H1 (cell line): ENCODE measurements around the gene SLC6A7. TPM values are rescaled to one million over a fixed set of nuclear protein-coding genes. Genes with fewer than 3 reads are reported as not detected.

Source experiments
- ATF2 ChIP-seq: IDR thresholded peaks from 2 replicates; pipeline ENCODE4 v1.6.1; 2012; ENCODE audit warnings: low read length, inconsistent platforms
- BRCA1 ChIP-seq: IDR thresholded peaks from 2 replicates; pipeline ENCODE4 v1.6.1; 2012; ENCODE audit warnings: low read depth, low read length, improper control_type of control experiment
- CHD2 ChIP-seq: IDR thresholded peaks from 2 replicates; pipeline ENCODE4 v1.6.1; 2012; ENCODE audit warnings: low read length, improper control_type of control experiment
- CHD7 ChIP-seq: fragments of 300-600 bp; sonication (generic); IDR thresholded peaks from 2 replicates; pipeline ENCODE4 v1.7.1; 2012; ENCODE audit warnings: low read length, moderate library complexity, mild to moderate bottlenecking, inconsistent platforms; ENCODE audit not compliant: insufficient replicate concordance
- KDM1A ChIP-seq: fragments of 200-600, 300-600 bp; sonication (generic); IDR thresholded peaks from 2 replicates; pipeline ENCODE4 v1.7.1; 2016; ENCODE audit warnings: mild to moderate bottlenecking, low read length, borderline replicate concordance
- RFX5 ChIP-seq: IDR thresholded peaks from 2 replicates; pipeline ENCODE4 v1.6.1; 2011; ENCODE audit warnings: low read depth, low read length, improper control_type of control experiment, borderline replicate concordance
- RNF2 ChIP-seq: fragments of 200-900, 300-1000 bp; sonication (generic); IDR thresholded peaks from 2 replicates; pipeline ENCODE4 v1.7.1; 2016; ENCODE audit warnings: borderline replicate concordance, low read depth, mild to moderate bottlenecking, antibody characterized with exemption, low read length; ENCODE audit not compliant: poor library complexity, severe bottlenecking; ENCODE audit errors: missing control alignments
- SRF ChIP-seq: IDR thresholded peaks from 2 replicates; pipeline ENCODE4 v1.6.1; 2011; ENCODE audit warnings: mild to moderate bottlenecking, low read depth, low read length, moderate library complexity
- TAF7 ChIP-seq: optimal IDR thresholded peaks from 2 replicates; pipeline ENCODE3; 2011; ENCODE audit warnings: low read depth, mild to moderate bottlenecking, inconsistent platforms, low read length, moderate library complexity, borderline replicate concordance
- polyA plus RNA-seq, 7 experiments: library from polyadenylated mRNA; depleted of rRNA in 3 of 7; stranded (reverse) in 5 of 7; unstranded in 2 of 7; fragments of >200 nt in 5 of 7; fragments of 200-250 nt in 2 of 7; gene quantifications; 1 replicate in 5 of 7; 2 replicates in 1 of 7; 4 replicates in 1 of 7; pipeline versions ENCODE4 v1.2.1 to v1.2.3, GENCODE V29; 2011 to 2013; ENCODE audit warnings: missing spikeins in 2 of 7, mixed read lengths in 2 of 7
- total RNA-seq: library from RNA; stranded (reverse); fragmentation: NEBNext Ultra II Directional; extraction: Animal tissue kit (Norgen Biotek cat#: 25700); gene quantifications from 2 replicates; pipeline ENCODE4 v1.2.1, GENCODE V29; 2021

Gene SLC6A7
- total and polyA plus RNA-seq, 2 of the 8 experiments (the other 6 are each of a cell fraction or from before 2014, with no cell fraction given) = 0.07 to 0.12 TPM

GRCh38 chr5:150251504-150251903 is 61.6 kb downstream of the SLC6A7 start (continued):
- TF ChIP-seq TAF7 = no peak
- TF ChIP-seq RFX5 = no peak
- no peak for TF ChIP-seq CHD2
- no peak for TF ChIP-seq BRCA1
- no peak for TF ChIP-seq CHD7
- TF ChIP-seq SRF = no peak
- no peak for TF ChIP-seq KDM1A
- TF ChIP-seq ATF2 = no peak
- no peak for TF ChIP-seq RNF2
